Activated CD4-positive, alpha-beta memory T cell treated with anti-CD3 and anti-CD28 coated beads for 36 hours (primary cell): ENCODE data around the gene PDILT. TPM values are rescaled to one million over a fixed set of nuclear protein-coding genes. Genes with fewer than 3 reads are reported as not detected.

Experiments used
- CTCF ChIA-PET: fragments of 350-600 bp; sonication (Branson Sonifier 250); formaldehyde crosslinking; loops from one replicate; lab custom pipeline; 2021; ENCODE audit warnings: antibody characterized with exemption, inconsistent platforms; lab: Charles Lee
- POLR2A ChIA-PET: fragments of 350-600 bp; sonication (Branson Sonifier 250); formaldehyde crosslinking; loops from one replicate; lab custom pipeline; 2021; ENCODE audit warnings: antibody characterized with exemption; lab: Charles Lee
- DNase-seq: peaks from one replicate; pipeline ENCODE4 v3.0.0-alpha.2; 2020
- H3K27ac Mint-ChIP-seq: one replicate; pipeline ENCODE4 v1.8.0; 2021; ENCODE audit warnings: mixed read lengths
- H3K27me3 Mint-ChIP-seq: one replicate; pipeline ENCODE4 v1.8.0; 2021; ENCODE audit warnings: mixed read lengths
- H3K36me3 Mint-ChIP-seq: one replicate; pipeline ENCODE4 v1.8.0; 2021; ENCODE audit warnings: mixed read lengths
- H3K4me1 Mint-ChIP-seq: one replicate; pipeline ENCODE4 v1.8.0; 2021; ENCODE audit warnings: low read depth, mixed read lengths
- H3K4me3 Mint-ChIP-seq: one replicate; pipeline ENCODE4 v1.8.0; 2021; ENCODE audit warnings: mild to moderate bottlenecking, mixed read lengths
- H3K9me3 Mint-ChIP-seq: one replicate; pipeline ENCODE4 v1.8.0; 2021; ENCODE audit warnings: mixed read lengths
- intact Hi-C: fragments of 100-400 bp; cut with micrococcal nuclease; formaldehyde crosslinking; loops from one replicate; pipeline ENCODE4 v1.15.1; 2023
- total RNA-seq, 2 experiments: library from RNA; stranded (reverse); gene quantifications; one replicate each; pipeline ENCODE4 v1.2.3, GENCODE V29; 2021

Gene PDILT
- total RNA-seq, 2 experiments from 2014 or later = not detected

- POLR2A ChIA-PET = no interaction called here
- CTCF ChIA-PET = no interaction called here
- peaks cover 9% of the 10 kb centered on the region for H3K27me3 Mint-ChIP-seq
- DNase-seq = no peak
- no peaks in the 10 kb centered on the region for H3K9me3 Mint-ChIP-seq
- no peaks in the 10 kb centered on the region for H3K4me1 Mint-ChIP-seq
- no peak within 1 kb of the TSS for H3K27ac Mint-ChIP-seq
- no peak within 1 kb of the TSS for H3K4me3 Mint-ChIP-seq
- intact Hi-C loops = no loop called here
- H3K36me3 Mint-ChIP-seq = no peaks in the 10 kb centered on the region
These were observed 51.9 kb downstream of the PDILT start, which contains the start of gene UMOD for GRCh38 chr16:20352615-20353014. TSS of gene UMOD (minus strand) at chr16:20352715. CDS start at chr16:20350737, 1,978 bp downstream.

GRCh38 chr16:20349615-20350014 is 54.9 kb downstream of the PDILT start:
- no peaks in the 10 kb centered on the region for H3K27me3 Mint-ChIP-seq
- H3K4me3 Mint-ChIP-seq = no peak overlapping the region
- no peaks in the 10 kb centered on the region for H3K36me3 Mint-ChIP-seq
- intact Hi-C loops = no loop called here
- CTCF ChIA-PET = interaction anchor here (1.3 kb wide), 1 partner anchor 10 kb away, joined by 3 read pairs; no protein-coding TSS in a partner anchor
- no peaks in the 10 kb centered on the region for H3K4me1 Mint-ChIP-seq
- POLR2A ChIA-PET = no interaction called here
- no peaks in the 10 kb centered on the region for H3K9me3 Mint-ChIP-seq
- no peak for DNase-seq
- no peak overlapping the region for H3K27ac Mint-ChIP-seq

DNA sequence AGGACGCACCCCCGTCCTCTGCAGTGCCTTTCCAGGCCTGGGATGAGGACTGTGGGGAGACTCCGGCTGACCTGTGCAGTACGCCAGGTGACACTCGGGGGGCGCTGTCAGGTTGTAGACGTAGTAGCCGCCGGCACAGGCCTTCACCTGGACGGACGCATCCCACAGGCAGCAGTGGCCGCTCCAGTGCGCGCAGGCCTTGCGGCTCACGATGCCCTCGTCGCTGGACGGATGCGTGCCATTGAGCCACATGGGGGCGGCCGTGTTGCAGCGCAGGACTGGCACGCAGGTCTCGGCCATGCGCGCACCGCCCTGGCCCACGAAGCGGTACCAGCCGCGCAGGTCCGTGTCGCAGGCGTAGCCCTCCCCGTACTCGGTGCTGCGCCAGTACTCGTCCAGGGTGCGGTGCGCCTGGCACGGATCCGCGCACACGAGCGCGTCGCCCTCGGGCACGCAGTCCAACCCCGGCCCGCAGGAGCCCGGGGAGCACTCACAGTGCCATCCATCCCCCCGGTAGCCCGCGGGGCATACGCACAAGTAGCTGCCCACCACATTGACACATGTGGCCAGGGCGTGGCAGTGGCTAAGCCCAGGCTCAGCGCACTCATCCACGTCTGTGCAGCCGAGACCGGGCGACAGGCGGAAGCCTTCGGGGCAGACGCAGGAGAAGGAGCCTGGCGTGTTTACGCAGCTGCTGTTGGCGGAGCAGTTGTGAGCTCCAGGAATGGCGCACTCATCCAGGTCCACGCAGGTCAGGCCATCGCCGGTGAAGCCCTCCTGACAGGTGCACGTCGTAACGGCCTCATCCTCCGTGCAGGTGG is 56.0 kb downstream of the PDILT start:
- no peaks in the 10 kb centered on the region for H3K4me1 Mint-ChIP-seq
- intact Hi-C loops = no loop called here
- H3K27me3 Mint-ChIP-seq = no peaks in the 10 kb centered on the region
- H3K36me3 Mint-ChIP-seq = no peaks in the 10 kb centered on the region
- ChIA-PET POLR2A (no interaction called here), CTCF (no interaction called here)
- no peak overlapping the region for H3K27ac Mint-ChIP-seq
- H3K9me3 Mint-ChIP-seq = no peaks in the 10 kb centered on the region
- no peak for DNase-seq
- no peak overlapping the region for H3K4me3 Mint-ChIP-seq

- no peak overlapping the region for H3K27ac Mint-ChIP-seq
- H3K4me1 Mint-ChIP-seq = no peaks in the 10 kb centered on the region
- no peaks in the 10 kb centered on the region for H3K27me3 Mint-ChIP-seq
- no peak overlapping the region for H3K4me3 Mint-ChIP-seq
- H3K36me3 Mint-ChIP-seq = no peaks in the 10 kb centered on the region
- no peak for DNase-seq
- intact Hi-C loops = no loop called here
- no peaks in the 10 kb centered on the region for H3K9me3 Mint-ChIP-seq
- ChIA-PET CTCF (no interaction called here), POLR2A (no interaction called here)
These were observed 56.7 kb downstream of the PDILT start for GRCh38 chr16:20347666-20348364.

- Mint-ChIP-seq H3K9me3 (no peaks in the 10 kb centered on the region), H3K4me3 (no peak overlapping the region), H3K27me3 (no peaks in the 10 kb centered on the region), H3K36me3 (no peaks in the 10 kb centered on the region), H3K4me1 (no peaks in the 10 kb centered on the region), H3K27ac (no peak overlapping the region)
- ChIA-PET CTCF (no interaction called here), POLR2A (no interaction called here)
- intact Hi-C loops = no loop called here
- no peak for DNase-seq
These were observed 59.9 kb downstream of the PDILT start for GRCh38 chr16:20344611-20345010.

- H3K36me3 Mint-ChIP-seq = no peaks in the 10 kb centered on the region
- no peak overlapping the region for H3K4me3 Mint-ChIP-seq
- ChIA-PET POLR2A (no interaction called here), CTCF (interaction anchor here (0.7 to 1.2 kb wide), 3 partner anchors 44 to 45 kb away, joined by 3 to 4 read pairs (median 4); no protein-coding TSS in a partner anchor)
- no peak overlapping the region for H3K27ac Mint-ChIP-seq
- H3K27me3 Mint-ChIP-seq = peaks cover 3% of the 10 kb centered on the region
- H3K4me1 Mint-ChIP-seq = no peaks in the 10 kb centered on the region
- DNase-seq = no peak
- H3K9me3 Mint-ChIP-seq = no peaks in the 10 kb centered on the region
- intact Hi-C loops = no loop called here
These were observed 64.8 kb downstream of the PDILT start for GRCh38 chr16:20339744-20340143.

GRCh38 chr16:20336955-20337354 is 67.6 kb downstream of the PDILT start:
- no peak for DNase-seq
- POLR2A ChIA-PET = no interaction called here
- CTCF ChIA-PET = no interaction called here
- no peaks in the 10 kb centered on the region for H3K4me1 Mint-ChIP-seq
- H3K27ac Mint-ChIP-seq = no peak overlapping the region
- H3K36me3 Mint-ChIP-seq = no peaks in the 10 kb centered on the region
- no peak overlapping the region for H3K4me3 Mint-ChIP-seq
- intact Hi-C loops = no loop called here
- H3K9me3 Mint-ChIP-seq = no peaks in the 10 kb centered on the region
- peaks cover 3% of the 10 kb centered on the region for H3K27me3 Mint-ChIP-seq

DNA sequence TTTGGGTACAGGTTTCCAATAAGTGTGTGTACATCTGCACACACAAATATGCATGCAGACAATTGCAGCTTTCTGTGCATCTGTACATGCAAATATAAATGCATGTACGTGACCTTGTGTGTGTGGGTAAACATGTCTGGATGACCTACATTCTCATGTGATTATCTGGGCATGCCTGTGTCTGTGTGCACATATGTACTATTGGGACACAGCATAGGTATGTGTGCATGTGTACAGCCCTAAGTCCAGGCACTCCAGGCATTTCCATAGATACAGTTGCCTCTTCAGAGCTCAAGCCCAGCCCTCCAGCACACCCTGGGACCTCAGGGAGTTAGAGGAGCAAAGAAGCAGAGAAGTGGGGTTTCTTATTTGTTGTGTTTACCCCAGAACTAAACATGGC is 70.1 kb downstream of the PDILT start:
- intact Hi-C loops = no loop called here
- H3K27ac Mint-ChIP-seq = no peak overlapping the region
- ChIA-PET CTCF (no interaction called here), POLR2A (no interaction called here)
- no peaks in the 10 kb centered on the region for H3K36me3 Mint-ChIP-seq
- DNase-seq = no peak
- H3K9me3 Mint-ChIP-seq = no peaks in the 10 kb centered on the region
- H3K27me3 Mint-ChIP-seq = peaks cover 3% of the 10 kb centered on the region
- H3K4me3 Mint-ChIP-seq = no peak overlapping the region
- no peaks in the 10 kb centered on the region for H3K4me1 Mint-ChIP-seq

- POLR2A ChIA-PET = no interaction called here
- H3K9me3 Mint-ChIP-seq = no peaks in the 10 kb centered on the region
- peaks cover 2% of the 10 kb centered on the region for H3K27me3 Mint-ChIP-seq
- H3K27ac Mint-ChIP-seq = no peak overlapping the region
- H3K36me3 Mint-ChIP-seq = no peaks in the 10 kb centered on the region
- DNase-seq = no peak
- H3K4me3 Mint-ChIP-seq = no peak overlapping the region
- no peaks in the 10 kb centered on the region for H3K4me1 Mint-ChIP-seq
- intact Hi-C loops = no loop called here
- CTCF ChIA-PET = no interaction called here
These were observed 71.4 kb downstream of the PDILT start for GRCh38 chr16:20333120-20333519.

GRCh38 chr16:20332411-20332810 is 72.1 kb downstream of the PDILT start:
- Mint-ChIP-seq H3K27ac (no peak overlapping the region), H3K9me3 (no peaks in the 10 kb centered on the region), H3K36me3 (no peaks in the 10 kb centered on the region), H3K27me3 (peaks cover 2% of the 10 kb centered on the region), H3K4me1 (no peaks in the 10 kb centered on the region), H3K4me3 (no peak overlapping the region)
- ChIA-PET CTCF (no interaction called here), POLR2A (no interaction called here)
- intact Hi-C loops = no loop called here
- no peak for DNase-seq

DNA sequence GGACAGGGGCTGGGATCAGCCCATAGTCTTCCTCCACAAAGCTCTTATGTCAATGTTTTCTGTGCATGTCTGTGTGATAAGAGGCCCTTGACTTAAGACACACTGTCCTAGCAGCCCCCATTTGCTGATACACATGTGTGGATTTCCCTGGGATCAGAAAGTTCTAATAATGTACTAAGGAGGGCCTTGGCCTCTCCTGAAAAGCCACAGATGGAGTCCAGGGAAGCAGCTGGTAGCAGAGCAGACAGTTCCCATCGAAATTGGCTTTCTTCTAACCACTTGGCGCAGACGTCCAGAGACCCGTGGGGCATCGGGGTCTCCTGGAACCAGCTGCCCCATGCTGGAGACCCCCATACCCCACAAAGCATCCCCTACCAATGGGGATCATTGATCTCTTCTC is 72.9 kb downstream of the PDILT start:
- CTCF ChIA-PET = no interaction called here

GRCh38 chr16:20329392-20330138 is 75.0 kb downstream of the PDILT start:
- intact Hi-C loops = no loop called here
- Mint-ChIP-seq H3K27me3 (no peaks in the 10 kb centered on the region), H3K27ac (no peak overlapping the region), H3K36me3 (no peaks in the 10 kb centered on the region), H3K9me3 (no peaks in the 10 kb centered on the region), H3K4me1 (no peaks in the 10 kb centered on the region), H3K4me3 (no peak overlapping the region)
- DNase-seq = no peak
- ChIA-PET CTCF (no interaction called here), POLR2A (interaction anchor here (0.6 kb wide), 1 partner anchor 37 kb away, joined by 4 read pairs; no protein-coding TSS in a partner anchor)

More for the DNA sequence above, 72.9 kb downstream of the PDILT start:
- DNase-seq = no peak
- no peaks in the 10 kb centered on the region for H3K9me3 Mint-ChIP-seq
- POLR2A ChIA-PET = no interaction called here
- H3K36me3 Mint-ChIP-seq = no peaks in the 10 kb centered on the region
- no peaks in the 10 kb centered on the region for H3K4me1 Mint-ChIP-seq
- H3K27me3 Mint-ChIP-seq = peaks cover 2% of the 10 kb centered on the region
- no peak overlapping the region for H3K4me3 Mint-ChIP-seq
- intact Hi-C loops = no loop called here
- no peak overlapping the region for H3K27ac Mint-ChIP-seq
